Posterior vena cava (tissue), 2 donors: Measurements from ENCODE around the gene KRT85. TPM values are rescaled to one million over a fixed set of nuclear protein-coding genes. Genes with fewer than 3 reads are reported as not detected.

Experiments
- DNase-seq: peaks from one replicate; pipeline ENCODE4 v3.0.0-alpha.2; 2020; ENCODE audit warnings: low spot score
- intact Hi-C, 2 donors: fragments of 100-400 bp; cut with DNase I; formaldehyde crosslinking; loops; one replicate each; pipeline versions ENCODE4 v1.14.1 to v1.14.2; 2022 to 2023
- total RNA-seq, 2 donors: library from RNA; stranded (reverse); fragmentation: NEBNext Ultra II Directional; extraction: Animal tissue kit (Norgen Biotek cat#: 25700); gene quantifications; one replicate each; pipeline ENCODE4 v1.2.1, GENCODE V29; 2021
- donor health status: DM: yes; HTN: yes; CAD: no.
- donor health status: DM: yes; HTN: yes; CAD: no.

Gene KRT85
- total RNA-seq, 2 donors from 2014 or later = not detected

- DNase-seq = peak; percentile 44
- intact Hi-C loops = no loop called here
Measured at GRCh38 chr12:52396656-52397055, 29.4 kb upstream of the KRT85 start.

- DNase-seq = peak; percentile 80
- intact Hi-C loops = no loop called here
Measured at GRCh38 chr12:52395761-52396434, 28.6 kb upstream of the KRT85 start.

- DNase-seq = no peak
- intact Hi-C loops = no loop called here
Measured at GRCh38 chr12:52394836-52395405, 27.6 kb upstream of the KRT85 start.

- intact Hi-C loops = no loop called here
- no peak for DNase-seq
Measured at GRCh38 chr12:52392465-52393007, 25.3 kb upstream of the KRT85 start.

GRCh38 chr12:52391618-52392002 lies 24.3 kb upstream of the KRT85 start:
- DNase-seq = no peak
- intact Hi-C loops = no loop called here

GRCh38 chr12:52390739-52391617 lies 23.7 kb upstream of the KRT85 start:
- DNase-seq = no peak
- intact Hi-C loops = no loop called here

- intact Hi-C loops = no loop called here
- DNase-seq = peak; percentile 72
Measured at GRCh38 chr12:52389313-52390207, 22.3 kb upstream of the KRT85 start.

- intact Hi-C loops = no loop called here
- peak; percentile 46 for DNase-seq
Measured at GRCh38 chr12:52387859-52388258, 20.6 kb upstream of the KRT85 start.

- intact Hi-C loops = no loop called here
- no peak for DNase-seq
Measured at GRCh38 chr12:52385226-52385702, 18.0 kb upstream of the KRT85 start, which contains the start of gene KRT84. TSS of gene KRT84 (minus strand) at chr12:52385652. CDS start at chr12:52385585, 67 bp downstream.

- intact Hi-C loops = no loop called here
- DNase-seq = peak; percentile 19
Measured at GRCh38 chr12:52383331-52383730, 16.1 kb upstream of the KRT85 start.

- DNase-seq = peak; percentile 17
- intact Hi-C loops = no loop called here
Measured at GRCh38 chr12:52382854-52383253, 15.6 kb upstream of the KRT85 start.

GRCh38 chr12:52381206-52381605 lies 13.9 kb upstream of the KRT85 start:
- intact Hi-C loops = no loop called here

GRCh38 chr12:52380271-52380694 lies 13.0 kb upstream of the KRT85 start:
- intact Hi-C loops = no loop called here
- peak; percentile 64 for DNase-seq

More at GRCh38 chr12:52381206-52381605, 13.9 kb upstream of the KRT85 start:
- peak; percentile 68 for DNase-seq

GRCh38 chr12:52379536-52379935 lies 12.3 kb upstream of the KRT85 start:
- intact Hi-C loops = no loop called here
- DNase-seq = peak; percentile 60

GRCh38 chr12:52378091-52378490 lies 10.8 kb upstream of the KRT85 start:
- no peak for DNase-seq
- intact Hi-C loops = no loop called here

GRCh38 chr12:52377266-52377665 lies 10.0 kb upstream of the KRT85 start:
- intact Hi-C loops = no loop called here

GRCh38 chr12:52372216-52373154 lies 5.2 kb upstream of the KRT85 start:
- intact Hi-C loops = no loop called here
- DNase-seq = peak; percentile 94

More at GRCh38 chr12:52377266-52377665, 10.0 kb upstream of the KRT85 start:
- DNase-seq = no peak

- intact Hi-C loops = no loop called here
- DNase-seq = no peak
Measured at GRCh38 chr12:52371716-52372115, 4.4 kb upstream of the KRT85 start.
